ENCODE data around the gene APOBEC3F. TPM values are rescaled to one million over a fixed set of nuclear protein-coding genes. Genes with fewer than 3 reads are reported as not detected.
"Not testable (repeated sequence)": the region's sequence is repeated elsewhere in the genome, so short reads cannot be mapped to it uniquely, and the experiment has no call there.

Gene APOBEC3F
- total RNA-seq, 2 experiments from 2014 or later, result 3.7 to 20.7 TPM

GRCh38 chr22:39049486-39049885 is 8.8 kb downstream of the APOBEC3F start:
- CTCF ChIA-PET (ENCODE audit: unreplicated experiment); BruUV-seq (replicated peaks); H2AFZ ChIP-seq (ENCODE audit: low read length); intact Hi-C loops (cut with micrococcal nuclease; ENCODE audit: unreplicated experiment); H3K79me2 ChIP-seq (ENCODE audit: insufficient read depth, low read depth, low read length); H3K27ac ChIP-seq (ENCODE audit: low read depth, low read length, poor library complexity, severe bottlenecking); H3K4me3 ChIP-seq (ENCODE audit: low read depth, low read length, poor library complexity, severe bottlenecking); H3K36me3 ChIP-seq (ENCODE audit: insufficient read depth, low read length); H3K9me2 ChIP-seq (ENCODE audit: insufficient read depth, low read length); H3K9me3 ChIP-seq (ENCODE audit: low read length); H3K4me2 ChIP-seq (ENCODE audit: low read length); DNase-seq (ENCODE audit: low spot score); H4K20me1 ChIP-seq (ENCODE audit: insufficient read depth, low read length): not testable (repeated sequence)
- POLR2A ChIA-PET, result interaction anchor here (1.0 kb wide), 1 partner anchor 35 kb away, joined by 3 read pairs; no protein-coding TSS in a partner anchor
- H3K4me1 ChIP-seq (ENCODE audit: insufficient read depth, low read length, poor library complexity, severe bottlenecking), result peaks cover 12% of the 10 kb centered on the region

DNA sequence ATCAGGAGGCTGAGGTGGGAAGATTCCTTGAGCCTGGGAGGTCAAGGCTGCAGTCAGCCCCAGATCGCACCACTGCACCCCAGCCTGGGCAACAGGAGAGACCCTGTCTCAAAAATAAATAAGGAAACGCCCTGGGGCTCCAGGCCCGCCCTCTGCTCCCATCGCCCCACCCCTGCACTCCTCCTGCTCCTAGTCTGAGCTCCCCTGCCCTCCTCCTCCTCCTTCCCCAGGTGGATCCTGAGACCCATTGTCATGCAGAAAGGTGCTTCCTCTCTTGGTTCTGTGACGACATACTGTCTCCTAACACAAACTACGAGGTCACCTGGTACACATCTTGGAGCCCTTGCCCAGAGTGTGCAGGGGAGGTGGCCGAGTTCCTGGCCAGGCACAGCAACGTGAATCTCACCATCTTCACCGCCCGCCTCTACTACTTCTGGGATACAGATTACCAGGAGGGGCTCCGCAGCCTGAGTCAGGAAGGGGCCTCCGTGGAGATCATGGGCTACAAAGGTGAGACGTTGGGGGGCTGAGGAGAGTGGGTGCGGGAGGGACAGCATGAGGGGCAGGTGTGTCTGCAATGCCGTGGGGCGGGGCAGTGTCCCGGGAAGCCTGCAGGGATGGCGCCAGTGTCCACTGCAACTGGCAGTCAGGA is 11.3 kb downstream of the APOBEC3F start:
- H3K4me1 ChIP-seq (ENCODE audit: insufficient read depth, low read length, poor library complexity, severe bottlenecking), result peaks cover 11% of the 10 kb centered on the region

GRCh38 chr22:39055658-39056057 is 15.0 kb downstream of the APOBEC3F start:
- ChIA-PET CTCF (ENCODE audit: unreplicated experiment) (no interaction called here), POLR2A (no interaction called here)
- no peaks in the 10 kb centered on the region for H3K9me2 ChIP-seq (ENCODE audit: insufficient read depth, low read length)
- no peaks in the 10 kb centered on the region for H4K20me1 ChIP-seq (ENCODE audit: insufficient read depth, low read length)
- H3K27ac ChIP-seq (ENCODE audit: low read depth, low read length, poor library complexity, severe bottlenecking), result no peak overlapping the region
- no peaks in the 10 kb centered on the region for H3K79me2 ChIP-seq (ENCODE audit: insufficient read depth, low read depth, low read length)
- peaks cover 6% of the 10 kb centered on the region; the same call in 1 of the 2 replicates for H3K9me3 ChIP-seq (ENCODE audit: low read length)
- no peak overlapping the region for H3K4me3 ChIP-seq (ENCODE audit: low read depth, low read length, poor library complexity, severe bottlenecking)
- H2AFZ ChIP-seq (ENCODE audit: low read length), result no peak overlapping the region
- BruUV-seq (replicated peaks), result no TSS peak
- no peak for DNase-seq (ENCODE audit: low spot score)
- H3K4me2 ChIP-seq (ENCODE audit: low read length), result no peak overlapping the region
- intact Hi-C loops (cut with micrococcal nuclease; ENCODE audit: unreplicated experiment), result no loop called here
- H3K4me1 ChIP-seq (ENCODE audit: insufficient read depth, low read length, poor library complexity, severe bottlenecking), result peaks cover 16% of the 10 kb centered on the region
- H3K36me3 ChIP-seq (ENCODE audit: insufficient read depth, low read length), result peaks cover 4% of the 10 kb centered on the region; the same call in 1 of the 2 replicates
- TF ChIP-seq, protein P1, sequence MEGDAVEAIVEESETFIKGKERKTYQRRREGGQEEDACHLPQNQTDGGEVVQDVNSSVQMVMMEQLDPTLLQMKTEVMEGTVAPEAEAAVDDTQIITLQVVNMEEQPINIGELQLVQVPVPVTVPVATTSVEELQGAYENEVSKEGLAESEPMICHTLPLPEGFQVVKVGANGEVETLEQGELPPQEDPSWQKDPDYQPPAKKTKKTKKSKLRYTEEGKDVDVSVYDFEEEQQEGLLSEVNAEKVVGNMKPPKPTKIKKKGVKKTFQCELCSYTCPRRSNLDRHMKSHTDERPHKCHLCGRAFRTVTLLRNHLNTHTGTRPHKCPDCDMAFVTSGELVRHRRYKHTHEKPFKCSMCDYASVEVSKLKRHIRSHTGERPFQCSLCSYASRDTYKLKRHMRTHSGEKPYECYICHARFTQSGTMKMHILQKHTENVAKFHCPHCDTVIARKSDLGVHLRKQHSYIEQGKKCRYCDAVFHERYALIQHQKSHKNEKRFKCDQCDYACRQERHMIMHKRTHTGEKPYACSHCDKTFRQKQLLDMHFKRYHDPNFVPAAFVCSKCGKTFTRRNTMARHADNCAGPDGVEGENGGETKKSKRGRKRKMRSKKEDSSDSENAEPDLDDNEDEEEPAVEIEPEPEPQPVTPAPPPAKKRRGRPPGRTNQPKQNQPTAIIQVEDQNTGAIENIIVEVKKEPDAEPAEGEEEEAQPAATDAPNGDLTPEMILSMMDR (conservative IDR thresholded peaks at IDR 0.05; ENCODE audit: low read length), result no peak
- no peak for TF ChIP-seq EZH2phosphoT487 (IDR thresholded peaks at IDR 0.05; ENCODE audit: borderline replicate concordance, low read depth, low read length)

More for the DNA sequence above, 11.3 kb downstream of the APOBEC3F start:
- H4K20me1 ChIP-seq (ENCODE audit: insufficient read depth, low read length); H3K9me2 ChIP-seq (ENCODE audit: insufficient read depth, low read length); H3K36me3 ChIP-seq (ENCODE audit: insufficient read depth, low read length); H3K79me2 ChIP-seq (ENCODE audit: insufficient read depth, low read depth, low read length); H3K4me3 ChIP-seq (ENCODE audit: low read depth, low read length, poor library complexity, severe bottlenecking); intact Hi-C loops (cut with micrococcal nuclease; ENCODE audit: unreplicated experiment); H3K4me2 ChIP-seq (ENCODE audit: low read length); H2AFZ ChIP-seq (ENCODE audit: low read length); POLR2A ChIA-PET; H3K27ac ChIP-seq (ENCODE audit: low read depth, low read length, poor library complexity, severe bottlenecking); BruUV-seq (replicated peaks); H3K9me3 ChIP-seq (ENCODE audit: low read length); CTCF ChIA-PET (ENCODE audit: unreplicated experiment); DNase-seq (ENCODE audit: low spot score): not testable (repeated sequence)

DNA sequence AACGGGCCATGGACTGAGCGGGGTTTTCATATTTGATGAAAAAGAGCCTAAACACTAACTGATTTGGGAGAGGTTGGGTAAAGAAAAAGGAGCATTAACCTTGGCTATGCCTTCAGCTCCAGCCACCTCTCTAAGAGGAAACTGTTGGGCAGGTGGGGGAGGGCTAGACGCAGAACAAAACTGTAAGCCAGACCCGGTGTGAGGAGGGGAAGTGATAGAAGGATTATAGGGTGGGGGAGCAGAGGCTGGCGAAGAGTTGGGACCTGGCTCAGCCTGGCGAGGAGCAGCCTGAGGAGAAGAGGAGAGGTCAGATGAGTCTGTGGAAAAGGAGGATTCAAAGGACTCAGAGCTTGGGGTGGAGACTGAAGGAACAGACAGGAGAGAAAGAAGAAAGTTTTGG is 20.6 kb downstream of the APOBEC3F start:
- CTCF ChIA-PET (ENCODE audit: unreplicated experiment); H3K36me3 ChIP-seq (ENCODE audit: insufficient read depth, low read length); H3K9me3 ChIP-seq (ENCODE audit: low read length); H3K79me2 ChIP-seq (ENCODE audit: insufficient read depth, low read depth, low read length); H4K20me1 ChIP-seq (ENCODE audit: insufficient read depth, low read length); H3K9me2 ChIP-seq (ENCODE audit: insufficient read depth, low read length); BruUV-seq (replicated peaks); intact Hi-C loops (cut with micrococcal nuclease; ENCODE audit: unreplicated experiment): not testable (repeated sequence)
- Histone ChIP-seq H3K27ac (ENCODE audit: low read depth, low read length, poor library complexity, severe bottlenecking) (peak overlapping the region; percentile 96), H3K4me2 (ENCODE audit: low read length) (peak overlapping the region; percentile 67), H3K4me1 (ENCODE audit: insufficient read depth, low read length, poor library complexity, severe bottlenecking) (peaks cover 72% of the 10 kb centered on the region), H3K4me3 (ENCODE audit: low read depth, low read length, poor library complexity, severe bottlenecking) (peak overlapping the region; percentile 27), H2AFZ (ENCODE audit: low read length) (peak overlapping the region; percentile 57; the same call in 1 of the 2 replicates)
- POLR2A ChIA-PET, result interaction anchor here (0.6 kb wide), 1 partner anchor 52 kb away, joined by 7 read pairs; no protein-coding TSS in a partner anchor
- DNase-seq (ENCODE audit: low spot score), result peak; percentile 61

- H3K9me3 ChIP-seq (ENCODE audit: low read length); POLR2A ChIA-PET: not testable (repeated sequence)
- H3K27ac ChIP-seq (ENCODE audit: low read depth, low read length, poor library complexity, severe bottlenecking), result peak overlapping the region; percentile 96
These were observed 21.3 kb downstream of the APOBEC3F start for GRCh38 chr22:39061951-39062350.

More at GRCh38 chr22:39061951-39062350, 21.3 kb downstream of the APOBEC3F start:
- BruUV-seq (replicated peaks); CTCF ChIA-PET (ENCODE audit: unreplicated experiment); H3K36me3 ChIP-seq (ENCODE audit: insufficient read depth, low read length); intact Hi-C loops (cut with micrococcal nuclease; ENCODE audit: unreplicated experiment); H3K9me2 ChIP-seq (ENCODE audit: insufficient read depth, low read length); H4K20me1 ChIP-seq (ENCODE audit: insufficient read depth, low read length); H3K79me2 ChIP-seq (ENCODE audit: insufficient read depth, low read depth, low read length); DNase-seq (ENCODE audit: low spot score): not testable (repeated sequence)
- Histone ChIP-seq H2AFZ (ENCODE audit: low read length) (peak overlapping the region; percentile 57; the same call in 1 of the 2 replicates), H3K4me2 (ENCODE audit: low read length) (peak overlapping the region; percentile 67), H3K4me1 (ENCODE audit: insufficient read depth, low read length, poor library complexity, severe bottlenecking) (peaks cover 72% of the 10 kb centered on the region), H3K4me3 (ENCODE audit: low read depth, low read length, poor library complexity, severe bottlenecking) (peak overlapping the region; percentile 27)
